GM21717 (cell line): ENCODE measurements around the gene JARID2.
A peak's percentile ranks its signal among the peaks of the same experiment; 100 is the strongest.
"Not testable (repeated sequence)": the region's sequence is repeated elsewhere in the genome, so short reads cannot be mapped to it uniquely, and the experiment has no call there.

Source experiments
- ATAC-seq: cut with Tn5 transposase; IDR thresholded peaks from one replicate; pipeline ENCODE4 v1.9.1; 2021; ENCODE audit warnings: mild to moderate bottlenecking, moderate library complexity; ENCODE audit not compliant: unreplicated experiment

JARID2 gene

GRCh38 chr6:15287670-15288375, 42.0 kb downstream of the JARID2 start:
- ATAC-seq = peak; percentile 97

- ATAC-seq = no peak
Observed at GRCh38 chr6:15288856-15289255, 43.0 kb downstream of the JARID2 start.

DNA sequence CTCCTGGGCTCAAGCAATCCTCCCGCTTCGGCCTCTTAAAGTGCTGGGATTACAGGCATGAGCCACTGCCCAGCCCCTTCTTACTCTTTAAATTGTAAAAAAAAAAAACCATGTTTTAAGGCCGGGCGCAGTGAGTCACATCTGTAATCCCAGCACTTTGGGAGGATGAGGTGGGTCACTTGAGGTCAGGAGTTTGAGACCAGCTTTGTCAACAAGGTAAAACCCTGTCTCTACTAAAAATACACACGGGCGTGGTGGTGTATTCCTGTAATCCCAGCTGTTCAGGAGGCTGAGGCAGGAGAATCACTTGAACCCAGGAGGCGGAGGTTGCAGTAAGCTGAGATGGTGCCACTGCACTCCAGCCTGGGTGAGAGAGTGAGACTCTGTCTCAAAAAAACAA, 43.6 kb downstream of the JARID2 start:
- ATAC-seq = not testable (repeated sequence)

GRCh38 chr6:15290067-15290680, 44.3 kb downstream of the JARID2 start:
- ATAC-seq = no peak

GRCh38 chr6:15290962-15291704, 45.3 kb downstream of the JARID2 start:
- no peak for ATAC-seq

DNA sequence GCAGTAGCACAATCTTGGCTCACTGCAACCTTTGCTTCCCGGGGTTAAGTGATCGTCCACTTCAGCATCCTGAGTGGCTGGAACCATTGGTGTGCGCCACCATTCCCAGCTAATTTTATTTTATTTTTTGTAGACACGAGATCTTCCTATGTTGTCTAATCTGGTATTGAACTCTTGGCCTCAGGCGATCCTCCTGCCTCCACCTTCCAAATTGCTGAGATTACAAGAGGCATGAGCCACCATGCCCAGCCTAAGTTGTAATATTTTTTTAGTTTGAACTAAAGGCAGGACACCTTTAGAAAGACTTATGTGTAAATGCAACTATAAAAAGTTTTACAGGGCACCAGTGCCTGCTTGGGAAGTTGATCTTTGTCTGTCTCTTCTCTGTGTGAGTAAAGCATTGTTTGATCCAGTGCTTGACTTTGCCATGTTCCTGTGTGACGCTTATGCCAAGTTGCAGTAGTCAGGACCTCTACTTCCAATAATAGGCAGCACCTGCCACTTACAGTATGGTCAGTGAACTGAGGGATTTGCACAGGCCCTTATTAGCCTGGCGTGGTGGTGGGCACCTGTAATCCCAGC, 46.9 kb downstream of the JARID2 start:
- no peak for ATAC-seq

- no peak for ATAC-seq
Observed at GRCh38 chr6:15293674-15294073, 47.8 kb downstream of the JARID2 start.

GRCh38 chr6:15294504-15294903, 48.6 kb downstream of the JARID2 start:
- no peak for ATAC-seq

GRCh38 chr6:15296249-15296648, 50.4 kb downstream of the JARID2 start:
- ATAC-seq = no peak

- peak; percentile 57 for ATAC-seq
Observed at GRCh38 chr6:15296735-15297134, 50.9 kb downstream of the JARID2 start.

GRCh38 chr6:15297167-15297566, 51.3 kb downstream of the JARID2 start:
- not testable (repeated sequence) for ATAC-seq

- ATAC-seq = no peak
Observed at GRCh38 chr6:15297895-15298590, 52.2 kb downstream of the JARID2 start.

- ATAC-seq = peak; percentile 86
Observed at GRCh38 chr6:15299430-15300131, 53.7 kb downstream of the JARID2 start.

DNA sequence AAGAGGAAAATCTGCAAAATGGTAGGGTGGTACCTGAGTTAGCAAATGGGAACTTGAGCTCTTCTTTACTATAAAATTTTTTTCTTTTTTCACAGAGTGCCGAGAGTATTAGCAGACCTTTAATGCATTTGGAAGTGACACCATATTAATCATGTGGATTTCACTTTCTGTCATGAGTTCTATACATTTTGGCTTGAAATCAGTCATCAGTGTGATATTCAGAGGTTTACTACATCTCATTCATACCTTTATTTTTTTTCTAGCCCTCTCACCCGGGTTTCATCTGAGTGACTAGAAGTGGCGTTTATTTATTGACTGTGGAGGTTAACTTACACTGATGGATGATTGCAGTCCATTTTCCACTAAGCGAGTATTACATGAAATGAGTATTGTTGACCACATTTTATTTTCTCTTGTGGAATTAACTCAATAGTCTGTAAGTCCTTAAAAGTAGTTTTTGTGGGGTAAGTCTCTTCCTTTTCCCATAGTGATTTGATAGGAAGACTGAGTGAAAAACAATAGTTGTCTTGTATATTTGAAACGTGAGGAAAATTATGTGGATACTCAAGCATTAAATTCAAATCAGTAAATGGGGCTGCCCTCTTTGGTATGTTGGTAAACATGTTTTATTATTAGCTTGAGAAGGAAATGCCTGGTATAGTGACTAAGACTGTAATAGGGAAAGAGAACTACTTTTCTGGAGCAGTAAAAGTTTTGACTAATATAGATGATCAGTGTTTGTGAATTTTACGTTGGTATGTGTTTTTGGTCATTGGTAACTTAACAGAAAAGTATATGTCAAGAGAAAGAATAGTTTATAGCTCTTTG, 55.5 kb downstream of the JARID2 start:
- ATAC-seq = no peak

GRCh38 chr6:15303162-15303919, 57.5 kb downstream of the JARID2 start:
- ATAC-seq = no peak

DNA sequence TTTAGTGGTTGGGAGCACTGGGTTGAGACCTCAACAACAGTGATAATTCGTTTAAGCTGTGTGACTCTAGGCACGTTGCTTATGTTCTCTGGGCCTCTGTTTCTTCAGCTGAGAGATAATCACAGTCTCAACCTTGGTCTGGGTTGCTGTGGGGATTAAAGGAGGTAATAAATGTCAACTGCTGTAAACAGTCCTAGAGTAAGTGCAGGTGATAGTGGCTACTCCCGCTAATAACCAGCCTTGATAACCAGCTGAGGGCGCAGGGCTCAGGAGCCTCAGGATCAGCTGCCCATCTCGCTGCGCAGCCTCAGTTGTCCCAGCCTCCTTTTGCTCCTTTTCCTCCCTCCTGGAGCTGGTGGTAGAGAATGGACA, 58.0 kb downstream of the JARID2 start:
- ATAC-seq = no peak

DNA sequence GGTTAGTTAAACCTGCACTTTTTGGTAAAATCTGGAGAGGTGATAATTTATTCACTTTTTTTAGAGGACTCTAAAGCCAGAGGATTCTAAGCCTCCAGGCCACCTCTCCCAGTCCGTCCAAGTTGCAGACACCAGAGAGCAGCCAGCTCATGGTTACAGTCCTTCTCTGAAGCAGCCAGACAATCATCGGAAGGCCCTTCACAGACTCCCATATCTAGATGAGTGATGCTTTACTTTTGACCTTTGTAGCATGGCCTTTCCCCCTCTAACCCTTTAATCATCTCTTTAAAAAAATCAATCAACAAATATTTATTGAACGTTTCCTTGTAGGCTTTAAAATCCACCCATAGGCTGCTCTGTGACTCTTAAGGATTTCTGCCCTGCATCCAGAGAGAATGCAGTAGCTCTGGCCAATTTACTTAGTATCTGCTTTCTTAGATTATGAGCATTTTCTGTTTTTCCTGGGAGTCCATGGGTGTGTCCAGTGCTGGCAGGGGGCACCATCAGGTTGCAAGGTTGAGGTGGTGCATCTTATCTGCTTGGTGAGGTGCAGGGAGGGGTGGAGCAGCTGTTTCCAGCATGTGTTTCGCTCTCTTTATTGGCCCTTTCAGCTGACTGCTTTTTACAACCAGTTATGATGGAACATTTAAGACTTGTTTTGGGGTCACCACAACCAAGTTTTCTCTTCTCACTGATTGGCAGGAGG, 58.6 kb downstream of the JARID2 start:
- ATAC-seq = no peak

DNA sequence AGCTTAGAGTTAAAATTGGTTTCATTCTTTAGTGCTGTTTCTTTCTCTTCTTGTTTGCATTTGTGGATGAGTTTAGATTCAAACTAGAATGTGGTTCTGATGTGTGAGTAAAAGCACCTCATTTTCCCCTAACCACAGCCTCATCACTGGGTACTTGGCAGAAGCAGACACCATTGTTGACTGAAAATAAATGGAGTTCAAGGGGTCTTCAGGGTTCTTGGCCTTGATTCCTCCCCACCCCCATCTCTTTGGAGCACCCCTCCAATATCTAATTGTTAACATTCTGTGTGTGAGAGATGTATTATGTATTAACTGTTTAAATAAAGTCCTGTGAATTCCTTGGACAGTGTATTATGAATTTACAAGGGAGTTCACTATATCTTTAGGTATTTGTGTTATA, 59.6 kb downstream of the JARID2 start:
- peak; percentile 52 for ATAC-seq
